Breast epithelium (tissue), 3 donors: ENCODE data around the gene AP5M1.

Experiments used
- CTCF ChIP-seq, 3 donors: fragments of 450-650 bp; IDR thresholded peaks; one replicate each; pipeline ENCODE4 v1.5.1; 2016 to 2017; ENCODE audit warnings: antibody characterized with exemption in 3 of 3, mild to moderate bottlenecking in 3 of 3, moderate library complexity in 3 of 3
- POLR2A ChIP-seq: fragments of 450-650 bp; IDR thresholded peaks from one replicate; pipeline ENCODE4 v1.6.1; 2016; ENCODE audit warnings: antibody characterized with exemption, mild to moderate bottlenecking, moderate library complexity

DNA sequence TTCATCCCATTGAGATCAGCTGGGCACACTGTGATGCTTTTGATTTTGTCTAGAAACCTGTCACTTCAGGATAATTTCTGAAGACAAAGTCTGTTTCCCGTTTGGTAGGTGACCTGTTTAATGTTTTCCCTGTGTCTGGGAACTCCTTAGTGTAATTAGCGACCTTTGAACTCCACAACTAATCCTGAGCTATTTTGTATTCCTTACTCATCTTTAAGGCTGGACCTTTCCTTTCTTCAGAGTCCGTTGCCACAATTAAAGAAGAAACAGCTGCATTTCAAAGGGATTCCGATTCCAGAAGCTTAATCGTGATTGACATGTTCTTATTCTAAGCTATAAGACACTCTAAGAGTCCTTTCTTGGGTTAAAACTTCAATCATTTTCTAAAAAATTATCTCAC, 22.0 kb downstream of the AP5M1 start:
- TF ChIP-seq CTCF (IDR thresholded peaks at IDR 0.05), result no peak
- no peak for TF ChIP-seq POLR2A
